GM21381 (cell line): ENCODE data around the gene ZDHHC14.
"Not testable (repeated sequence)": the region's sequence is repeated elsewhere in the genome, so short reads cannot be mapped to it uniquely, and the experiment has no call there.

Source experiments
- ATAC-seq: cut with Tn5 transposase; IDR thresholded peaks from one replicate; pipeline ENCODE4 v1.9.1; 2021; ENCODE audit warnings: mild to moderate bottlenecking, moderate library complexity; ENCODE audit not compliant: unreplicated experiment

The ZDHHC14 gene

GRCh38 chr6:157586088-157586414, 205.1 kb downstream of the ZDHHC14 start:
- ATAC-seq: no peak

GRCh38 chr6:157586476-157587126, 205.6 kb downstream of the ZDHHC14 start:
- ATAC-seq: no peak

- no peak for ATAC-seq
Observed at GRCh38 chr6:157587127-157587926, 206.3 kb downstream of the ZDHHC14 start.

GRCh38 chr6:157590654-157591053, 209.7 kb downstream of the ZDHHC14 start:
- ATAC-seq: not testable (repeated sequence)

- ATAC-seq: no peak
Observed at GRCh38 chr6:157592541-157592940, 211.6 kb downstream of the ZDHHC14 start.

DNA sequence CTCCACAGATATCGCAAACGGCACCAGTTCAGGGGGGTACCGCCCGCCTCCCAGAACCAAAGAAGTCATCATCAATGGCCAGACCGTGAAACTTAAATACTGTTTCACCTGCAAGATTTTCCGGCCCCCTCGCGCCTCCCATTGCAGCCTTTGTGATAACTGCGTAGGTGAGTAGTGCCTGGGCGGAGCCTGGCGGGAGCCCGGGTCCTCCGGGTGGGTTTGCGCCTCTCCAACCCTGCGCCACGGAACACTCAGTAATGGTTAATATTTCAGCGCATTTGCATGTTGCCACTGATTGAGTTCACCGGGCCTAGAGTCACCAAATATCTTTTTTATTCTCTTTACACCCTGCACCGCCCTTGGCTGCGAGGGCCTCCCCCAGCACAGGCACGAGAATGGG, 212.0 kb downstream of the ZDHHC14 start:
- no peak for ATAC-seq

GRCh38 chr6:157593596-157593995, 212.6 kb downstream of the ZDHHC14 start:
- ATAC-seq: no peak

DNA sequence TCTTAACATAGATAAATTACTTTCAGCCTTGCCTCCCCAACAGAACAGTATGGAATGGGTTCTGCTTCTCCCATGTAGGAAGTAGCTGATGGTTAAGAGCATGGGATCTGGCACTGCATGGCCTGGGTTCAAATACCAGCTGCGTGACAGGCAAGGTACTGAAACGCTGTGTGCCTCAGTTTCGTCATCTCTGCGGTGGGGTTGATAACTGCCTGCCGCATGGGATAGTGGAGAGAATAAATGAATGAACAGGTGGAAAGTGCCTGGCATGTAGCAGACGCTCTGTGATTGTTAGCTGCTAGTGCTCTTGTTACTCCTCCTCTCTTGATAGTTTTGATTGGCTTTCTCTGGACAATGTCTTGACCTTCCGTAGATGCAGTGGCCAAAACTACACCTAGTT, 213.3 kb downstream of the ZDHHC14 start:
- ATAC-seq: no peak

DNA sequence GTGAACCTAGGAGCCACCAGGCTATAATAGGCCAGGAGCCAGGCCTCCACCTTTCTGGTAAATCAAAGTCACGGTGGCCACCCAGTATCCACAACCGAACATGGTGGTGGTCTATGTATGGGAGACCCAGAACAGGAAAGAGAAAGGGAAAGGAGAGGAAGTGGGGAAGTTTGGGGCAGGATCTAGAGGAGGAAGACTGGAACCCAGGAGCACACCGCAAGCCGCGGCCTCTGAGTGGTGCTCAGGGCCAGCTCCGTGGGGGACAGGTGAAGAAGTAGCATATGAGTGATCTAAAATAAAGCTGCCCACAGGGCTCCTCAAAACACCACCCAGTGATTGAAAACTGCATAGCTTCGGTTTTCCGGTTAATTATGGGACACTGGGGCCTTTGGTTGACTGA, 214.8 kb downstream of the ZDHHC14 start:
- ATAC-seq: no peak

- no peak for ATAC-seq
Observed at GRCh38 chr6:157596461-157596860, 215.5 kb downstream of the ZDHHC14 start.

GRCh38 chr6:157596886-157597285, 215.9 kb downstream of the ZDHHC14 start:
- no peak for ATAC-seq

DNA sequence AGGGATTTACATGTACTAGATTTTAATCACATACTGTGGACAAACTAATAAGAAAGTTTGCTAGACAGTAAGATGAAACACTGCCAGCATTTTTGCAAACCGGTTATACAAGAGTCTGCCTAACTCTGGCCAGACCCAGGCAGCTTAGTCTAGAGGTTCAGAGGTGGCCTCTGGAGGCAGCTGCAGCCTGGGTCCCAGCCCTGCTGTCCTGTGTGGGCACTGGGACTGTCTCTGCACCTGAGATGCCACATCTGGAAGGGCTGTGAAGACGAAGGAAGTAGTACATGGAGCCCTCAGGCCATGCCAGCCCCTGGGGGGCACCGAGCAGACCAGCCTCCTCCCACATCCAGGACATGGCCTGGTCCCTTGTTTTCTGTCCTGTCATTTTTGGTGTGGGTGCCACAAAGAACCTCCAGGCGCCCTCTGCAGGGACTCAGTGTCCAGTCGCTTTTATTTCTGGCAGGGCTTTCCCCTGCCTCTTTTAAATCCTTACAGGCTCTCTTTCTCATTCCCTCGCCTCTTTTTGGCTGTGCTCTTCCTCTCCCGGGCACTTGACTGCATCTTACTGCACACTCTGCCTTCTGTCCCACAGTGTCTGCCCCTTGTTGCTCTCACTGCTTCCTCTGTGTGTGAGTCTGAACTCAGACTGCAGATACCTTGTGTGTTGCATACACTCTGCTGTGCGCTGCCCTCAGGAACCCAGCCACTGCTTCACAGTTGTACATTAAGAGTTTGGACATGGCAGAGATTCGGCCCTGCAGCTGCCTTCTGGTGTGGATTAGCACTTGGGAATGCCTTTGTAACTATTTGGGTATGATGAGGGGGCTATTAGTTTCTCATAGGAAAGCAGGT, 216.7 kb downstream of the ZDHHC14 start:
- no peak for ATAC-seq

DNA sequence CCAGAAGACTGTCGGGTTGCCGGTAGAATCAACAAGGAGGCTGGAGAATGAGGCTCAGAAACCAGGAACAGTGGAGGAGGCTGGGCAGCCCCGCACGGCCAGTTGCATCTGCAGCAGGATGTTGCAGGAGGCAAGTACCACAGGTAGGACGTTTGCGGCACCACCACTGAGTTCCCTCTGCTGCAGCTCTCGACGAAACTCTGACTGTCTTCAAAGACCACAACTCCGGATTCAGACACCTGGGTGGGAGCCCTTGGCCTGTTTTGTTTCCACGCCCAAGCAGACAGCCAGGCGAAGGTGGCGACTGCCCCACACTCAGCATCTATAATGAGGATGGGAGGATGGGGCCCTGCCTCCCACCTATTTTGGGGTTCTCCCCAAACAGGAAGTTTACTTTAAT, 218.2 kb downstream of the ZDHHC14 start:
- no peak for ATAC-seq

DNA sequence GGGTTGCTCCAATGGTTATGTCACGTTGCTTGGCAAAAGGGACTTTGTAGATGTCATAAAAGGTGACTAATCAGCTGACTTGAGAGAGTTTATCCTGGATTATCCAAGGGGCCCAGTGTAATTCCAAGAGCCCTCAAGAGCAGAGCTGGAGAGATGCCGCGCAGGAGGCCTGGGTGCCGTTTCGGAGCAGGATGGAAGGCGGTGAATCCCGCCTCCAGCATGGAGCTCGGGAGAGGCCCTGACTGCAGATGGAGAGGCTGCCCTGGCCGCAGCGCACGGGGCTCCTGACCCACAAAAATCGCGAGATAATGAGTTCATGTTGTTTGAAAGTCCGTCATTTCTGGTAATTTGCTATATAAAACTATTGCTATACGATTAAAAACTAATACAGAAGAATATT, 219.8 kb downstream of the ZDHHC14 start:
- no peak for ATAC-seq

DNA sequence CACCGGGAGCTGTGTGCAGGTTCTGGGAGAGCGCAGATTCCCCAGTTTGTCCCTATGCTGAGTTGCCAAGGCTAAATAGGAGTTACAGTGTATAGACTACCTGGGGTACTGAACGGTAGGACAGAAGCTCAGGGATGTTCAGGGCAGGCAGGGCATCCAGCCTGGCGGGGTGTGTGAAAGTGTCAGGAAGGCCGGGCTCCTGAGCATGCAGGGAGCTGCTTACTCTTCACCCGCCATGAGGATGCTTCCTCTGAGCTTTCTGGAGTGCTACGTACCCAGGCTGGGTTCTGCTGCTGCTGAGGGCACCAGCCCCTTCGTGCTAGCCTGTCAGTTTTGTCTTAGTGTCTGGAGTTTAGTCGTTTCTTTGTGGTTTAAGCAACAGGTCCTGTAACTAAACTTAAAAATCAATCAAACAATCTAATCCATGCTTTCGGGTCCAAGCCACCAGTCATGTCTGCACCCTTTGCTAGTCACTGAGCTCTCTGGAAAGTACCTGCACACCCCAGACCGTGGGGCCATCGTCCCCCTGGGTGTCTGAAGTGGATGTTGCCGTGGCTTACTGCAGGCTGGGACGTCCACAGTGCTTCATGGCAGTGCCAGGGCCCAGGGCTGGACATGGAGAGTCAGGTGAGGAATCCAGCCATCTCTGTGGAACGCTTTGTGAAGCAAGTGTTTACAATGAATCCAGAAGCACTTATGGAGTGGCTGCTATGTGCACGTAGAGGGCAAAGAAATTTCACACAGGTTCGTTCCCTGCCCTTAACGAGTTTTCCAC, 221.7 kb downstream of the ZDHHC14 start:
- ATAC-seq: no peak

GRCh38 chr6:157603314-157603940, 222.4 kb downstream of the ZDHHC14 start:
- no peak for ATAC-seq

DNA sequence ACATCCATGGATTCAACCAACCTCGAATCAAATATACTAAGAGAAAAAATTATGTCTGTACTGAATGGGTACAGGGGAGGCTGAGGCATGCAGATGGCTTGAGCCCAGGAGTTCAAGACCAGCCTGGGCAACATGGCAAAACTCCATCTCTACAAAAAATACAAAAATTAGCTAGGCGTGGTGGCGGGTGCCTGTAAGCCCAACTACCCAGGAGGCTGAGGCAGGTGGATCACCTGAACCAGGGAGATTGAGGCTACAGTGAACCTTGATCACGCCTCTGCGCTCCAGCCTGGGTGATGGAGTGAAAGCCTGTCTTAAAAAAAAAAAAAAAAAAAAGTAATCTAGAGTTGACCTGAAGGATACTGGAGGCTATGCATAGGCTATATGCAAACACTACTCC, 223.0 kb downstream of the ZDHHC14 start:
- no peak for ATAC-seq

- no peak for ATAC-seq
Observed at GRCh38 chr6:157604816-157605215, 223.8 kb downstream of the ZDHHC14 start.

GRCh38 chr6:157605484-157605883, 224.5 kb downstream of the ZDHHC14 start:
- ATAC-seq: no peak

- no peak for ATAC-seq
Observed at GRCh38 chr6:157606516-157606915, 225.5 kb downstream of the ZDHHC14 start.
